ENCODE measurements around the gene SKI.

Gene SKI

GRCh38 chr1:2356911-2357845 is 129.1 kb downstream of the SKI start:
- Mint-ChIP-seq H3K4me1 (peaks cover 44% of the 10 kb centered on the region), H3K27me3 (ENCODE audit: low read depth) (peaks cover 3% of the 10 kb centered on the region), H3K27ac (peak overlapping the region; percentile 67 to 89 (median 85)), H3K36me3 (ENCODE audit: low read depth) (peaks cover 20% of the 10 kb centered on the region), H3K4me3 (peak overlapping the region in 1 of 3 experiments; percentile 23), H3K9me3 (peaks cover 7% of the 10 kb centered on the region)
- TF ChIP-seq CTCF (IDR thresholded peaks at IDR 0.05; ENCODE audit: unreplicated experiment in 3 of 3) = no peak

GRCh38 chr1:2358072-2358471 is 130.0 kb downstream of the SKI start:
- TF ChIP-seq CTCF (IDR thresholded peaks at IDR 0.05; ENCODE audit: unreplicated experiment in 3 of 3) = no peak

GRCh38 chr1:2358651-2359640 is 130.8 kb downstream of the SKI start:
- no peak overlapping the region for H3K4me3 Mint-ChIP-seq
- H3K36me3 Mint-ChIP-seq (ENCODE audit: low read depth) = peaks cover 36% of the 10 kb centered on the region
- H3K9me3 Mint-ChIP-seq = peaks cover 19% of the 10 kb centered on the region
- H3K27me3 Mint-ChIP-seq (ENCODE audit: low read depth) = peaks cover 1% of the 10 kb centered on the region
- H3K4me1 Mint-ChIP-seq = peaks cover 37% of the 10 kb centered on the region
- TF ChIP-seq CTCF (IDR thresholded peaks at IDR 0.05; ENCODE audit: unreplicated experiment in 3 of 3) = no peak
- H3K27ac Mint-ChIP-seq = no peak overlapping the region

More at GRCh38 chr1:2358072-2358471, 130.0 kb downstream of the SKI start:
- Mint-ChIP-seq H3K9me3 (peaks cover 14% of the 10 kb centered on the region), H3K36me3 (ENCODE audit: low read depth) (peaks cover 29% of the 10 kb centered on the region), H3K4me1 (peaks cover 44% of the 10 kb centered on the region), H3K4me3 (peak overlapping the region in 1 of 3 experiments; percentile 19), H3K27me3 (ENCODE audit: low read depth) (peaks cover 3% of the 10 kb centered on the region), H3K27ac (peak overlapping the region; percentile 67 to 89 (median 85))

Measured in nephron (organoid).